ENCODE measurements around the gene EVI5L.

GRCh38 chr19:7897292-7897691 lies 67.3 kb downstream of the EVI5L start:
- TF ChIP-seq POLR2A (IDR thresholded peaks at IDR 0.05; ENCODE audit: low read length) (no peak), GATA1 (IDR thresholded peaks at IDR 0.05; ENCODE audit: low read depth, low read length) (no peak)

Measured in erythroblast (primary cell).